ENCODE measurements around the gene DEPP1.
"Not testable (repeated sequence)": the region's sequence is repeated elsewhere in the genome, so short reads cannot be mapped to it uniquely, and the experiment has no call there.

DNA sequence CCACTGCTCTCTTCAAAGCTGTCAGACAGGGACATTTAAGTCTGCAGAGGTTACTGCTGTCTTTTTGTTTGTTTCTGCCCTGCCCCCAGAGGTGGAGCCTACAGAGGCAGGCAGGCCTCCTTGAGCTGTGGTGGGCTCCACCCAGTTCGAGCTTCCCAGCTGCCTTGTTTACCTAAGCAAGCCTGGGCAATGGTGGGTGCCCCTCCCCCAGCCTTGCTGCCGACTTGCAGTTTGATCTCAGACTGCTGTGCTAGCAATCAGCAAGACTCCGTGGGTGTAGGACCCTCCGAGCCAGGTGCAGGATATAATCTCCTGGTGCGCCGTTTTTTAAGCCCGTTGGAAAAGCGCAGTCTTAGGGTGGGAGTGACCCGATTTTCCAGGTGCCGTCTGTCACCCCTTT is 35.9 kb upstream of the DEPP1 start:
- TF ChIP-seq, protein P1, sequence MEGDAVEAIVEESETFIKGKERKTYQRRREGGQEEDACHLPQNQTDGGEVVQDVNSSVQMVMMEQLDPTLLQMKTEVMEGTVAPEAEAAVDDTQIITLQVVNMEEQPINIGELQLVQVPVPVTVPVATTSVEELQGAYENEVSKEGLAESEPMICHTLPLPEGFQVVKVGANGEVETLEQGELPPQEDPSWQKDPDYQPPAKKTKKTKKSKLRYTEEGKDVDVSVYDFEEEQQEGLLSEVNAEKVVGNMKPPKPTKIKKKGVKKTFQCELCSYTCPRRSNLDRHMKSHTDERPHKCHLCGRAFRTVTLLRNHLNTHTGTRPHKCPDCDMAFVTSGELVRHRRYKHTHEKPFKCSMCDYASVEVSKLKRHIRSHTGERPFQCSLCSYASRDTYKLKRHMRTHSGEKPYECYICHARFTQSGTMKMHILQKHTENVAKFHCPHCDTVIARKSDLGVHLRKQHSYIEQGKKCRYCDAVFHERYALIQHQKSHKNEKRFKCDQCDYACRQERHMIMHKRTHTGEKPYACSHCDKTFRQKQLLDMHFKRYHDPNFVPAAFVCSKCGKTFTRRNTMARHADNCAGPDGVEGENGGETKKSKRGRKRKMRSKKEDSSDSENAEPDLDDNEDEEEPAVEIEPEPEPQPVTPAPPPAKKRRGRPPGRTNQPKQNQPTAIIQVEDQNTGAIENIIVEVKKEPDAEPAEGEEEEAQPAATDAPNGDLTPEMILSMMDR (IDR thresholded peaks at IDR 0.05) = not testable (repeated sequence)
- TF ChIP-seq POLR2A (IDR thresholded peaks at IDR 0.05) = not testable (repeated sequence)
